ENCODE results near the gene ENTPD7.

GRCh38 chr10:99731306-99732032, 72.2 kb downstream of the ENTPD7 start:
- TF ChIP-seq CTCF (IDR thresholded peaks at IDR 0.05) (no peak), POLR2AphosphoS5 (IDR thresholded peaks at IDR 0.05) (no peak)

Measured in sigmoid colon (tissue), 4 donors.